Measurements from ENCODE around the gene WDR73. TPM values are rescaled to one million over a fixed set of nuclear protein-coding genes. Genes with fewer than 3 reads are reported as not detected.

Gene WDR73
- polyA plus RNA-seq, 1 donor (not counting 4 experiments of a cell fraction or from before 2014, with no cell fraction given): 23.6 TPM

DNA sequence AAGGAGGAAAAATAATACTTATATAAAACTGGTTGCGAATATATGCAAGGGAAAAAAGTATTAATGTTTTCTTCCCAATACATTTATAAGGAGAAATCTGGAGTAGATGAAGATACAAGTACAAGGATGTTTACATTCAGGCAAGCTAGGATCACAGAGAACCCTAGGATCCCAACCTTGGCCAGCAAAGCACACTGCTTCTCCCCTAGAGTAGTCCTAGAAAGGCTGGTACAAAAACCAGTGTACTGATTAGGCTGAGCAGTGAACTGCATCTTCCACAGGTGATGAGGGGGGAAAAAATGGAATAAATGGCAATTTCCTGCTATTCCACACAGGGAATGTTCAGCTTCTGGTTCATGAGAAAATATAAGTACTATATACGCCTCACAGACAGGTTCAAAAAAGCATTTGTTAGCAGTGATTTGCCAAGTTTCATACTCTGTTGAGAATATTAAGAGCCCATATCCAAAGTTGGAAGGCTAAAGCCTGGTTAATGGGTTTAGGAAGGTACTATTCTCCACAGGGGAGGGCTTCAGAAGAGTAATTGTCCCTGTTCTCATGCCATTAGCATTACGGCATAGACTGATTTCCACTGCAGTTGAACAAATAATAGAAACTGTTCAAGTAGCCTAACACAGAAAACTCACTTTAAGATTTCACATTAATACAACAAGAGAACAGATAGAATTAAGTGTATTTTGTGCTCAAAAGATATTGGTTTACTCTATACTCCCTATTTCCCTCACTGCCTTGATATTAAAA is 14.3 kb upstream of the WDR73 start:
- H3K4me2 ChIP-seq (ENCODE audit: control insufficient read depth, extremely low read depth, insufficient read depth, low read depth, low read length): no peak overlapping the region
- dilution Hi-C loops (cut with MboI; ENCODE audit: extremely low pct_ligation_motif_present, low sequenced_read_pairs): no loop called here
- no peaks in the 10 kb centered on the region for H3K4me1 ChIP-seq (ENCODE audit: control insufficient read depth, extremely low read depth, insufficient read depth, low read length)
- no peak for TF ChIP-seq EZH2 (IDR thresholded peaks at IDR 0.05; ENCODE audit: low read length)
- no peak for TF ChIP-seq CTCF (optimal IDR thresholded peaks at IDR 0.05 in 1 of 3, IDR thresholded peaks at IDR 0.05 in 1 of 3, conservative IDR thresholded peaks at IDR 0.05 in 1 of 3; ENCODE audit: extremely low read depth in 1 of 3, insufficient read depth in 2 of 3, low read length in 3 of 3)
- H3K27me3 ChIP-seq (ENCODE audit: control insufficient read depth, extremely low read depth, insufficient read depth, low read length): no peaks in the 10 kb centered on the region
- H3K4me3 ChIP-seq (ENCODE audit: control insufficient read depth in 2 of 3, extremely low read depth in 1 of 3, insufficient read depth in 2 of 3, low read depth in 1 of 3, low read length in 3 of 3): no peak overlapping the region
- no peaks in the 10 kb centered on the region for H3K79me2 ChIP-seq (ENCODE audit: control insufficient read depth, insufficient read depth, low read length)
- no peak overlapping the region for H2AFZ ChIP-seq (ENCODE audit: control insufficient read depth, low read length)
- DNase-seq (ENCODE audit: low read depth, low spot score) (no peak), FAIRE-seq (no peak)
- no peaks in the 10 kb centered on the region for H3K9me1 ChIP-seq (ENCODE audit: control insufficient read depth, extremely low read depth, insufficient read depth, low read length)
- peaks cover 6 to 13% of the 10 kb centered on the region in 2 experiments for H3K36me3 ChIP-seq (ENCODE audit: control insufficient read depth in 2 of 2, extremely low read depth in 1 of 2, insufficient read depth in 2 of 2, low read length in 2 of 2)
- H3K9me3 ChIP-seq (ENCODE audit: control insufficient read depth, low read depth, low read length): no peaks in the 10 kb centered on the region
- H3K27ac ChIP-seq (ENCODE audit: control insufficient read depth, insufficient read depth, low read length): no peak overlapping the region
- no peak overlapping the region for H3K9ac ChIP-seq (ENCODE audit: control insufficient read depth, extremely low read depth, insufficient read depth, low read length)
- H4K20me1 ChIP-seq (ENCODE audit: control insufficient read depth, extremely low read depth, insufficient read depth, low read length): no peaks in the 10 kb centered on the region

GRCh38 chr15:84666373-84666772 is 12.3 kb upstream of the WDR73 start:
- DNase-seq (ENCODE audit: low read depth, low spot score): no peak
- no peak for TF ChIP-seq CTCF (optimal IDR thresholded peaks at IDR 0.05 in 1 of 3, IDR thresholded peaks at IDR 0.05 in 1 of 3, conservative IDR thresholded peaks at IDR 0.05 in 1 of 3; ENCODE audit: extremely low read depth in 1 of 3, insufficient read depth in 2 of 3, low read length in 3 of 3)
- dilution Hi-C loops (cut with MboI; ENCODE audit: extremely low pct_ligation_motif_present, low sequenced_read_pairs): no loop called here

More at GRCh38 chr15:84666373-84666772, 12.3 kb upstream of the WDR73 start:
- H3K36me3 ChIP-seq (ENCODE audit: control insufficient read depth in 2 of 2, extremely low read depth in 1 of 2, insufficient read depth in 2 of 2, low read length in 2 of 2): peaks cover 4 to 13% of the 10 kb centered on the region in 2 experiments
- no peak overlapping the region for H3K9ac ChIP-seq (ENCODE audit: control insufficient read depth, extremely low read depth, insufficient read depth, low read length)
- no peak overlapping the region for H3K4me3 ChIP-seq (ENCODE audit: control insufficient read depth in 2 of 3, extremely low read depth in 1 of 3, insufficient read depth in 2 of 3, low read depth in 1 of 3, low read length in 3 of 3)
- no peaks in the 10 kb centered on the region for H3K27me3 ChIP-seq (ENCODE audit: control insufficient read depth, extremely low read depth, insufficient read depth, low read length)
- H3K79me2 ChIP-seq (ENCODE audit: control insufficient read depth, insufficient read depth, low read length): no peaks in the 10 kb centered on the region
- no peaks in the 10 kb centered on the region for H4K20me1 ChIP-seq (ENCODE audit: control insufficient read depth, extremely low read depth, insufficient read depth, low read length)
- FAIRE-seq: no peak
- no peaks in the 10 kb centered on the region for H3K4me1 ChIP-seq (ENCODE audit: control insufficient read depth, extremely low read depth, insufficient read depth, low read length)
- no peak overlapping the region for H3K4me2 ChIP-seq (ENCODE audit: control insufficient read depth, extremely low read depth, insufficient read depth, low read depth, low read length)
- no peaks in the 10 kb centered on the region for H3K9me3 ChIP-seq (ENCODE audit: control insufficient read depth, low read depth, low read length)
- no peak overlapping the region for H2AFZ ChIP-seq (ENCODE audit: control insufficient read depth, low read length)
- no peak overlapping the region for H3K27ac ChIP-seq (ENCODE audit: control insufficient read depth, insufficient read depth, low read length)
- H3K9me1 ChIP-seq (ENCODE audit: control insufficient read depth, extremely low read depth, insufficient read depth, low read length): no peaks in the 10 kb centered on the region
